ENCODE measurements around the gene KRTAP4-5. TPM values are rescaled to one million over a fixed set of nuclear protein-coding genes. Genes with fewer than 3 reads are reported as not detected.

KRTAP4-5 gene
- total RNA-seq, 1 donor from 2014 or later, result not detected

- intact Hi-C loops (cut with micrococcal nuclease), result no loop called here
- H3K9me3 ChIP-seq (replicated peaks), result no peaks in the 10 kb centered on the region
- H3K27me3 ChIP-seq (ENCODE audit: low read depth), result peaks cover 59% of the 10 kb centered on the region
- no peak for DNase-seq
- H3K27ac ChIP-seq (replicated peaks), result no peak within 1 kb of the TSS
- no peaks in the 10 kb centered on the region for H3K36me3 ChIP-seq
- no peak within 1 kb of the TSS for H3K4me3 ChIP-seq
- H3K4me1 ChIP-seq, result no peaks in the 10 kb centered on the region
- TF ChIP-seq CTCF (IDR thresholded peaks at IDR 0.05; ENCODE audit: borderline replicate concordance), result no peak
Observed at GRCh38 chr17:41184480-41184961, 34.9 kb upstream of the KRTAP4-5 start, which contains the start of gene KRTAP4-1. KRTAP4-1 (minus strand) TSS chr17:41184911; CDS start chr17:41184854, 57 bp downstream.

DNA sequence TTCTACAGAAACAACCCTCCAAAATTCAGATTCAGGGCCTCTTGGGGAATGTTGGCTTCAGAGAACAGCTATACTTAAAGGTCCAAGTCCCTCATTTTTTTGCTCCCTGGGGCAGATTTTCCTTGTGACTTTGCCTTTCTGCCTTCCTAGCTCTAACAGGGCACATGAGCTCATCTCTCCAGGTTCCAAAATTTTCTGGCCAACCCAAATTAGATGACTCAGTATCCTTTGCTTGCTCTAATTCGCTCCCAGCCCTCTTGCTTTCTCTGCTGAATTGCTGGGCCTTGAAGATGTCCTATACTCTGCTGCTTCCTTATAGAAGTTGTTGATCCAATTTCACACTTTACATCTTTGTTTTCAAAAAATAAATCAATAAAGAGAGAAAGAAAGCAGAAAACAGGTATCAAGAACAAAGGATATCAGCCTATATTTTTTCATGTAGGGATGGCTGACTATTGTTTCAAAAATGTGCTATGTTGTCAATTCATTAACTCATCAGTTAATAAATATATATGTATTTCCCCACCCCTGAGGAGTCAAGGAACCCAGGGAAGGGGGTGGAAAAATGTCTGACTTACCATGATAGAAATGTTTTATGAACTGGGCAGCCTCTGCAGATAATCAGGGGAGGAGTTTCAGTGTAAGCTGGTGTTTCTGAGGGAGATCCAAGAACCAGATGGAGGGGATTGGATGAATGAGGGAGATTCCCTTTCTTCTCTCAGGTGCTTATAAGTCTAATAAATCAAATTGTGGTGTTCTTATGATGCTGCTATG lies 29.4 kb upstream of the KRTAP4-5 start:
- Histone ChIP-seq H3K4me3 (no peak overlapping the region), H3K9me3 (replicated peaks) (no peaks in the 10 kb centered on the region), H3K4me1 (no peaks in the 10 kb centered on the region), H3K27ac (replicated peaks) (no peak overlapping the region), H3K36me3 (no peaks in the 10 kb centered on the region), H3K27me3 (ENCODE audit: low read depth) (peaks cover 60% of the 10 kb centered on the region)
- TF ChIP-seq CTCF (IDR thresholded peaks at IDR 0.05; ENCODE audit: borderline replicate concordance), result no peak
- intact Hi-C loops (cut with micrococcal nuclease), result no loop called here
- DNase-seq, result no peak

- Histone ChIP-seq H3K9me3 (replicated peaks) (no peaks in the 10 kb centered on the region), H3K27ac (replicated peaks) (no peak overlapping the region), H3K36me3 (no peaks in the 10 kb centered on the region), H3K4me3 (no peak overlapping the region), H3K4me1 (no peaks in the 10 kb centered on the region), H3K27me3 (ENCODE audit: low read depth) (peaks cover 63% of the 10 kb centered on the region)
- intact Hi-C loops (cut with micrococcal nuclease), result no loop called here
- TF ChIP-seq CTCF (IDR thresholded peaks at IDR 0.05; ENCODE audit: borderline replicate concordance), result no peak
- DNase-seq, result no peak
Observed at GRCh38 chr17:41178341-41178740, 28.7 kb upstream of the KRTAP4-5 start.

DNA sequence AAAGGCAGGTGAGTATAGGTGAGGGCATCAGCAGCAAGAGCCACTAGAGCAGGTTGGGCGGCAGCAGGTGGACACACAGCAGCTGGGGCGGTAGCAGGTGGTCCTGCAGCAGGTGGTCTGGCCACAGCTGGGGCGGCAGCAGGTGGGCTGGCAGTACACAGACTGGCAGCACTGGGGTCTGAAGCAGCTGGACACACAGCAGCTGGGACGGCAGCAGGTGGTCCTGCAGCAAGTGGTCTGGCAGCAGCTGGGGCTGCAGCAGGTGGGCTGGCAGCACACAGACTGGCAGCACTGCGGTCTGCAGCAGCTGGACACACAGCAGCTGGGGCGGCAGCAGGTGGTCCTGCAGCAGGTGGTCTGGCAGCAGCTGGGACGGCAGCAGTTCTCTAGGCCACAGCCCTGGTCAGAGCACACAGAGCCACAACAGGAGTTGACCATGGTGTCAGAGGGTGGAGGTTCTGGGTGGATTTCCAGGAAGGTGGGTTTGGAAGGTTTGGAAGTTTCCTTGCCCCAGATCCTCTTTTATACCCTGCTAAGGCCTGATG lies 28.2 kb upstream of the KRTAP4-5 start, which contains the start of gene KRTAP4-2:
Gene KRTAP4-2 (minus strand): TSS at position 495 of the 545 bp plus-strand sequence. CDS start 57 bp downstream, at position 438.
- Histone ChIP-seq H3K4me1 (no peaks in the 10 kb centered on the region), H3K9me3 (replicated peaks) (no peaks in the 10 kb centered on the region), H3K27ac (replicated peaks) (no peak within 1 kb of the TSS), H3K4me3 (no peak within 1 kb of the TSS), H3K27me3 (ENCODE audit: low read depth) (peaks cover 59% of the 10 kb centered on the region), H3K36me3 (no peaks in the 10 kb centered on the region)
- DNase-seq, result no peak
- intact Hi-C loops (cut with micrococcal nuclease), result no loop called here
- TF ChIP-seq CTCF (IDR thresholded peaks at IDR 0.05; ENCODE audit: borderline replicate concordance), result no peak

GRCh38 chr17:41176744-41177387 lies 27.2 kb upstream of the KRTAP4-5 start:
- no peak for TF ChIP-seq CTCF (IDR thresholded peaks at IDR 0.05; ENCODE audit: borderline replicate concordance)
- intact Hi-C loops (cut with micrococcal nuclease), result no loop called here
- H3K9me3 ChIP-seq (replicated peaks), result no peaks in the 10 kb centered on the region
- DNase-seq, result no peak
- H3K4me1 ChIP-seq, result no peaks in the 10 kb centered on the region
- H3K27ac ChIP-seq (replicated peaks), result no peak overlapping the region
- H3K4me3 ChIP-seq, result no peak overlapping the region
- peaks cover 55% of the 10 kb centered on the region for H3K27me3 ChIP-seq (ENCODE audit: low read depth)
- no peaks in the 10 kb centered on the region for H3K36me3 ChIP-seq

Data from left ventricle myocardium inferior (tissue), 1 donor.